ENCODE data around the gene FYB1.

The FYB1 gene

GRCh38 chr5:39082995-39083394 lies 136.4 kb downstream of the FYB1 start:
- no peak overlapping the region for H3K27ac ChIP-seq
- TF ChIP-seq, protein P1, sequence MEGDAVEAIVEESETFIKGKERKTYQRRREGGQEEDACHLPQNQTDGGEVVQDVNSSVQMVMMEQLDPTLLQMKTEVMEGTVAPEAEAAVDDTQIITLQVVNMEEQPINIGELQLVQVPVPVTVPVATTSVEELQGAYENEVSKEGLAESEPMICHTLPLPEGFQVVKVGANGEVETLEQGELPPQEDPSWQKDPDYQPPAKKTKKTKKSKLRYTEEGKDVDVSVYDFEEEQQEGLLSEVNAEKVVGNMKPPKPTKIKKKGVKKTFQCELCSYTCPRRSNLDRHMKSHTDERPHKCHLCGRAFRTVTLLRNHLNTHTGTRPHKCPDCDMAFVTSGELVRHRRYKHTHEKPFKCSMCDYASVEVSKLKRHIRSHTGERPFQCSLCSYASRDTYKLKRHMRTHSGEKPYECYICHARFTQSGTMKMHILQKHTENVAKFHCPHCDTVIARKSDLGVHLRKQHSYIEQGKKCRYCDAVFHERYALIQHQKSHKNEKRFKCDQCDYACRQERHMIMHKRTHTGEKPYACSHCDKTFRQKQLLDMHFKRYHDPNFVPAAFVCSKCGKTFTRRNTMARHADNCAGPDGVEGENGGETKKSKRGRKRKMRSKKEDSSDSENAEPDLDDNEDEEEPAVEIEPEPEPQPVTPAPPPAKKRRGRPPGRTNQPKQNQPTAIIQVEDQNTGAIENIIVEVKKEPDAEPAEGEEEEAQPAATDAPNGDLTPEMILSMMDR (IDR thresholded peaks at IDR 0.05; ENCODE audit: low read depth, low read length): no peak
- H3K9me3 ChIP-seq (ENCODE audit: severe bottlenecking): no peaks in the 10 kb centered on the region
- no peak overlapping the region for H3K4me3 ChIP-seq (ENCODE audit: low read depth, low read length)
- no peak for DNase-seq
- no peaks in the 10 kb centered on the region for H3K36me3 ChIP-seq
- no peaks in the 10 kb centered on the region for H3K27me3 ChIP-seq (ENCODE audit: insufficient read depth, low read depth, severe bottlenecking)

DNA sequence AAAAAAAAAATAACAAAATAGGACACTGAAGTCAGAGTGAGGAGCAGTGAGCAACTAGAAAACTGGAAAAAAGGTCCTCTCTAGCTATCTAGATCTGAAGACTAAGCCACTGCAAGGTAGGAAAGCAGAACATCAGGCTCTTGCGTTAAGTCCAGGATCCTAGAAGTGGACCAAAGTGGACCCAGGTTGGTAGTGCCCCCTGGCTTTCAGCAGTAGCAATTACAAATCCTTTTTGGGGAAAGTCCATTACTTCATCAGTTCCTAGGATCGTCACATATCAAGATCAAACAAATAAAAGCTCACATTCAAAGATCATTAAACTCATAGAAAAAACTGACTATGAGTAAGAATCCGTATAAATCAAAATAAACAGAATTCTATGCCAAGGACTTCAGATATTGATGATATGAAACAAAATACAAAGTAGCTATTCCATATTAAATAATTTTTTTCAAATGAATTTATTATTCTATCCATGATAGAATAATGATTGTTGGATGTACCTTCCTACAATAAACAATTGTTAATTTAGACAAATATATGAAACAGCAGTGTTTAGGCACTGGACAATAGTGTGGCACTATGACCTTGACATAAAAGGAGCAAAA lies 138.7 kb downstream of the FYB1 start:
- DNase-seq: peak; percentile 65
- Histone ChIP-seq H3K27me3 (ENCODE audit: insufficient read depth, low read depth, severe bottlenecking) (no peaks in the 10 kb centered on the region), H3K36me3 (no peaks in the 10 kb centered on the region), H3K9me3 (ENCODE audit: severe bottlenecking) (no peaks in the 10 kb centered on the region), H3K27ac (no peak overlapping the region), H3K4me3 (ENCODE audit: low read depth, low read length) (no peak overlapping the region)
- TF ChIP-seq, protein P1 (IDR thresholded peaks at IDR 0.05; ENCODE audit: low read depth, low read length): peak; percentile 77

GRCh38 chr5:39080168-39080567 lies 139.2 kb downstream of the FYB1 start:
- no peak for DNase-seq
- Histone ChIP-seq H3K36me3 (no peaks in the 10 kb centered on the region), H3K9me3 (ENCODE audit: severe bottlenecking) (no peaks in the 10 kb centered on the region), H3K27ac (no peak overlapping the region), H3K27me3 (ENCODE audit: insufficient read depth, low read depth, severe bottlenecking) (no peaks in the 10 kb centered on the region), H3K4me3 (ENCODE audit: low read depth, low read length) (no peak overlapping the region)
- TF ChIP-seq, protein P1 (IDR thresholded peaks at IDR 0.05; ENCODE audit: low read depth, low read length): no peak

GRCh38 chr5:39079147-39079546 lies 140.2 kb downstream of the FYB1 start:
- H3K4me3 ChIP-seq (ENCODE audit: low read depth, low read length): no peak overlapping the region
- no peak overlapping the region for H3K27ac ChIP-seq
- no peak for DNase-seq
- H3K36me3 ChIP-seq: no peaks in the 10 kb centered on the region
- TF ChIP-seq, protein P1 (IDR thresholded peaks at IDR 0.05; ENCODE audit: low read depth, low read length): no peak
- no peaks in the 10 kb centered on the region for H3K27me3 ChIP-seq (ENCODE audit: insufficient read depth, low read depth, severe bottlenecking)
- H3K9me3 ChIP-seq (ENCODE audit: severe bottlenecking): no peaks in the 10 kb centered on the region

DNA sequence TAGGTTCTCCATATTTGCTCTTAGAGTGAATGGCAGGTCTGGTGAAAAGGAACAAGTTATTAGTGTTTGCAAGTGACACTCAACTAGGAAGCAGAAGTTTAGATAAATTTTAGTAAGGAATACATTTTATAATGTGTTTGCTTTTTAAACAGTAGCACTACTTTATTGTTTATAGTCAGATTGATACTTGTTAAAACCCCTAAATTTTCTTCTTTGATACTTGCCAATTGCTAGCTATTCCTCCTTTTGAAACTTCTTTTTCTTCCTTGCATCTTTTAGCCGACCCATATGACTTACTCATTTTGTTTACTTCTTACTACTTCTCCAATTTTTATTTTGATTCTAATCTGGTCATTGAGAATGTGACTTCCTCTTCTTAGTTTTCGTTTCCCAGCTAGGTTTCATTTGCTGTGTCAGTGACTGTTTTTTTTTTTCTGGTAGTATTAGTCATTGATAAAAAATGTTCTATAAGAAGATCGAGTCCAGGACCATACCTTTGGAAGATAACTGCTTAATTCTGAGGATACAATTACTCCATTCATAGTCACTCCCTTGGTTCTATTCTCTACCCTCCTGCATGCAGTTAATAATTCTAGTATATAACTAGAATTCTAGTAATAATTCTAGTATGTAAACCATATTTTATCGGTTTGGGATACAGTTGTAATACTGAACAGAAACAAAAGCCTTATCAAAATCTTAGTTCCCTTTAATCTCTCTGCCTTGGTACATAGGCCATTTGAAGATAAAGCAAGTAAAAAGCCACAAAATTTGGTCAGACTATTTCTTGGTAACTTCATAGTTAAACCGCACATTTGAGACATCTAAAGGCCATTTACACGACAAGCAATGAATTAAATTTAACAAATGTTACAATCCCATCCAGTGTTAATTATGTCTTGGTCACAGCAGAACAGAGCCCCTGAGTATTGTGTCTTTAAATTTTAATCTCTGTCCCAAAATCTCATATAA lies 142.3 kb downstream of the FYB1 start:
- H3K9me3 ChIP-seq (ENCODE audit: severe bottlenecking): no peaks in the 10 kb centered on the region
- TF ChIP-seq, protein P1 (IDR thresholded peaks at IDR 0.05; ENCODE audit: low read depth, low read length): no peak
- no peak for DNase-seq
- H3K27me3 ChIP-seq (ENCODE audit: insufficient read depth, low read depth, severe bottlenecking): no peaks in the 10 kb centered on the region
- peaks cover 12% of the 10 kb centered on the region for H3K36me3 ChIP-seq
- no peak overlapping the region for H3K27ac ChIP-seq
- no peak overlapping the region for H3K4me3 ChIP-seq (ENCODE audit: low read depth, low read length)
